Activated CD8-positive, alpha-beta memory T cell treated with anti-CD3 and anti-CD28 coated beads for 4 hours (primary cell): ENCODE results near the gene EBI3.
"Not testable (repeated sequence)": the region's sequence is repeated elsewhere in the genome, so short reads cannot be mapped to it uniquely, and the experiment has no call there.

ENCODE experiments used
- DNase-seq, 2 donors: peaks; one replicate each; pipeline ENCODE4 v3.0.0-alpha.2; 2020; ENCODE audit warnings: low read depth in 2 of 2

Gene EBI3

DNA sequence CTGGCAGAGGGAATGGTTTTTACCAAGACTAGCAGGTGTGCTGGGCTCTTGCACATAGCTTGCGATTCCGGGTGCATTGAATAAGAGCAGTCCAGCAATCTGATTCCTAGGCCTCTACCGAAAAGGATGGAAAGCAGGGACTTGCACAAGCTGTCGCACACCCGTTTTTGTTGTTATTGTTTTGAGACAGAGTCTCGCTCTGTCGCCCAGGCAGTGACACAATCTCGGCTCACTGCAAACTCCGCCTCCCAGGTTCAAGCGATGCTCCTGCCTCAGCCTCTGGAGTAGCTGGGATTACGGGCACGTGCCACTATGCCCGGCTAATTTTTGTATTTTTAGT is 5.5 kb downstream of the EBI3 start:
- no peak for DNase-seq

DNA sequence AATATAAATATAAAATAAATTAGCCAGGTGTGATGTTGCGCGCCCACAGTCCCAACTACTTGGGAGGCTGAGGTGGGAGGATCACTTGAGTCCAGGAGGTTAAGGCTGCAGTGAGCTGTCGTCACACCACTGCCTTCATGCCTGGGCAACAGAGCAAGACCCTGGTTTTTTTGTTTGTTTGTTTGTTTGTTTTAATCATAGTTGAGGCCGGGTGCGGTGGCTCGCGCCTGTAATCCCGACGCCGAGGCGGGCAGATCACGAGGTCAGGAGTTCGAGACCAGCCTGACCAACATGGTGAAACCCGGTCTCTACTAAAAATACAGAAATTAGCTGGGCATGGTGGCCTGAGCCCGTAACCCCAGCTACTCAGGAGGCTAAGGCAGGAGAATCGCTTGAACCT is 8.2 kb downstream of the EBI3 start:
- not testable (repeated sequence) for DNase-seq

DNA sequence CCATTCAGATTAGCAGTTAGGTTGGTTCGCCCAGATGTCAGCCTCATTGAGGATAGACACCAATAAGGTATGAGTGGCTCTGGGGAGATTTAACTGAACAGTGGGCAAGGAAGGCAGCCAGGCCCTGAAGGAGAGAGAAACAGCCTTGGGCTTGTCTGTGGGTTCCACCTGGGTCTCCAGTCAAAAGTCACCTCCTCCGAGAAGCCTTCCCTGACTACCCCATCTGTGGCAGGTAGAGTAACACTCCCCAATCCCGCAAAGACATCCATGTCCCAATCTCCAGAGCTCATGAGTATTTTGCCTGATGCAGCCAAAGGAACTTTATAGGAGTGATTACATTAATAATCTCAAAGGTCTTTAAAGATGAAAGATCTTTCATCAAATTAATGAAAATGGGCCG is 9.5 kb downstream of the EBI3 start:
- no peak for DNase-seq

DNA sequence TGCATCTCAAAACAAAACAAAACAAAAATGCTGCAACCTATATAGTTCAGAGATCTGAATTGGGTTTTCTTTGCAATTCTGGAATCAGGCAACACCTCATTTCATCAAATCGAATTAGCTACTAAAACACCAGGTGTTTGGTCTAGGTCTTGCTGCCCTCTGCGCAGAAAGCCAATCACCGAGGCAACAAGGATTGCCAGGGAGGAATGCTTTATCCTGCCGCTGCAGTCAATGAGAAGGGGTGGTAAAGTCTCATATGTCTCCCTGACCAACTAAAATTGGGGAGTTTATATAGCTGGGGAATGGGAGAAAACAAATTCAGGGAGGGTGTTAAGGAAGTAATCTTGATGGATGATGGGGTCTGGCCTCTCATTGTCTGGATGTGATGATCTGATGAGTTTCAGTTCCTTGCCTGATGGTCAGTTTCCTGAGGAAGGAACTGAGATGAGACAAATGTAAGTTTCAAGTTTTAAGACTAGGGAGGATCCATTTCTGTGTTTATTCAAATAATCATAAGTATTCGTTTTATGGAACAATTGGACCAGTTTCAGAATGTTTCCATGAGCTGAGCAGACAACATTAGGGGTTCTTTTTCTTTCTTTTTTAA is 12.6 kb downstream of the EBI3 start:
- DNase-seq: no peak

DNA sequence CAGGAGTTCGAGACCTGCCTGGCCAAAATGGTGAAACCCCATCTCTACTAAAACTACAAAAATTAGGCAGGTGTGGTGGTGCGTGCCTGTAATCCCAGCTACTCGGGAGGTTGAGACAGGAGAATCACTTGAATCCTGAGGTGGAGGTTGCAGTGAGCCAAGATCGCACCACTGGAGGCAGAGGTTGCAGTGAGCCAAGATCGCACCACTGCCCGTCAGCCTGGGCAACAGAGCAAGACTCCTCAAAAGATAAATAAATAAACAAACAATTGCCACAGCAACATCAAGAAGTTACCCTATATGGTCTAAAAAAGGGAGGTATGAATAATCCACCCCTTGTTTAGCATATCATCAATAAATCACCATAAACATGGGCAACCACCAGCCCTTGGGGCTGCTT is 16.6 kb downstream of the EBI3 start:
- DNase-seq: not testable (repeated sequence)

DNA sequence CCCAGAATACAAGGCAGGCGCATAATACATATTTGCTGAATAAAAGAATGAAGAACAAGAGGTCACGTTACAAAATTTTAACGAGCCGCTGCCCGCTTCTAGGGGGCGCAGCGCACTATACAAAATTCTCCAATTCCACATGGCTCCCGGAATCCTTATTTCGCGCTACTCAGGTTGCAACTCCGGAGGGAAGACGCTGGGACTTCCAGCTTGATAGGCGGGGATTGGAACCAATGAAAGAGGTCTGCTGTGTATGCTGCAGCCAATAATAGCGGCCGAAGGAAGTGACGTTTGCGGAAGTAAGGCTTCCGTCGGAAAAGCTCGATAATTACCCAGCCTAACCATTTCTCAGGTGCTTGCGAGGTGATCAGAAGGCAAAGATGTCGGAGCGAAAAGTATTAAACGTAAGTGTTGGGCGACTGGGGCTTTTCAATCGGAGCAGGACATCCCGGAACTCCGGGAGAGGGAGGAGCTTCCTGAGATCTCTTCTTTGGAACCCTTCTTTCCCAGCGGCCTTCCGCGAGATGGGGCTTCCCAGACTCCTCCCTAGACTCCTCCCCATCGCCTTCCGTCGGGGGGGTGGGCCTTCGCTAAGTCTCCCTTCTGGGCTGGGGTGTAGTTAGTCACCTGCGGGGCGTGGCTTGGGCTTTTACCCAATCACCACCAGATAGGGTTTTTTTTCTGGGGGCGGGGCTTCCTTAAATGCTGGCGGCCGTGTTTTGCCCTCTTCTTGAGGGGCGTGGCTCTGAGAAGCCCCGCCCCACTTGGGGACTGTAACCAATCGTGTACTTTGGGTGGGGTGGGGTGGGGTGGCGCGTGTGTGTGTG is 17.7 kb downstream of the EBI3 start, which contains the start of gene YJU2:
Gene YJU2, plus strand, starts transcription at position 314 of the 827 bp plus-strand sequence. Its CDS starts 67 bp downstream, at position 381.
- peak; percentile 96 to 99 for DNase-seq

DNA sequence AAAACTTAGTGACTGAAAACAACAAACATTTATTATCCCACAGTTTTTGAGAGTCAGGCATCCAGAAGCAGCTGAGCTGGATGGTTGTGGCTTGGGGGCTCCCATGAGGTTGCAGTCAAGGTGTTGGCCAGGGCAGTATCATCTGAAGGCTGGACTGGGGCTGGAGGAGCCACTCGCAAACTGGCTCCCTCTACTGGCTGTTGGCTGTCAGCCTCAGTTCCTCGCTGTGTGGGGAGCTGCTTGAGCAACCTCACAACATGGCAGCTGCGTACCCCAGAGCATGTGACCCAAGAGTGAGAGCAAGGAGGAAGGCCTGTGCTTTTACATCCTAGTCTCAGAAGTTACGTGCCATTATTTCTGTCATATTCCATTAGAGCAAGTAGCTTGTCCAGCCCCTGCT is 27.2 kb downstream of the EBI3 start:
- no peak for DNase-seq

DNA sequence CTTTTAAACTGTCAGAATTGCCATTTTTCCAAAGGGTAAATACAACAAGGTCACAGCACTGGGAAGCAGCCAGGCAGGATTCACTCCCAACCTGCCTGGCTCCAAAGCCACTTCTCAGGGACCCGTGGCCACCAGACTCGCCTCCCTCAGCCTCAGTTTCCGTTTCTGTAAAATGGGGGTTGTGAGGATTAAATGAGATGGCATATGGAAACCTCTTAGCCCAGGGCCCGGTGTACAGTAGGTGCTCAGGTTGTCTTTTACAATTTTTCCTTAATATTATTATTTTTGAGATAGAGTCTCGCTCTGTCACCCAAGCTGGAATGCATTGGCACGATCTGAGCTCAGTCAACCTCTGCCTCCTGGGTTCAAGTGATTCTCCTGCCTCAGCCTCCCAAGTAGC is 27.7 kb downstream of the EBI3 start:
- DNase-seq: no peak

DNA sequence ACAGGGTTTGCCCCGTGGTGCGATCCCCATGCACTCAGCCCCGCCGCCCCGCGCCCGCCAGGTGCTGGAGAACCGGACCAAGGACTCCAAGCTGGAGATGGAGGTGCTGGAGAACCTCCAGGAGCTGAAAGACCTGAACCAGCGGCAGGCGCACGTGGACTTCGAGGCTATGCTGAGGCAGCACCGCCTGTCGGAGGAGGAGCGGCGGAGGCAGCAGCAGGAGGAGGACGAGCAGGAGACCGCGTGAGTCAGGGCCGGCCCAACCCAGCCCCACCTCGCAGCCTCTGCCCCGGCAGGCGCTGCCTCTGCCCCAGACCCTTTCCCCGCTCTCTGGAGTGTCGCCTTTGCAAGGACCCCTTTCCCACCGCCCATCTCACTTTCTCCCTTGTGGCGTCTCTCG is 28.9 kb downstream of the EBI3 start:
- no peak for DNase-seq

DNA sequence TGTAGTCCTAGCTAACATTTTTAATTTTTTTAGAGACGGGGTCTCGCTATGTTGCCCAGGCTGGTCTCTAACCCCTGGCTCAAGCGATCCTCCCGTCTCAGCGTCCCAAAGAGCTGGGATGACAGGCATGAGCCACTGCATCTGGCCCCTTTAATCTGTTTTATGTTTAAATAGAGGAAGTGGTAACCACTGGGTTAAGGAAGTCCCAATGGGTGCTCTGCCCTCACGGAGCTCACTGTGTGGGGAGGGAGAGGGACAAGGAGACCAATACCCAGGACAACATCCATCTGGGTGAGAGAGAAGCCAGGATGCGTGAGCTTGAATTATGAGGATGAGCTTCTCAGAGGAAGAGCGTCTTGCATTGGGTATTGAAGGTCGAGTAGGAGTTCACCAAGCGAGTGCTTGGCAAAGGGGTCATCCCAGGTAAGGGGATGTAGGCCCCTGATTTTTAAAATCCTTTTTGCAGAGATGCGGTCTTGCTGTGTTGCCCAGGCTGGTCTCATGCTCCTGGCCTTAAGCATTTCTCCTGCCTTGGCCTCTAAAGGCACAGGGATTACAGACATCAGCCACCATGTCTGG is 31.4 kb downstream of the EBI3 start:
- DNase-seq: no peak

DNA sequence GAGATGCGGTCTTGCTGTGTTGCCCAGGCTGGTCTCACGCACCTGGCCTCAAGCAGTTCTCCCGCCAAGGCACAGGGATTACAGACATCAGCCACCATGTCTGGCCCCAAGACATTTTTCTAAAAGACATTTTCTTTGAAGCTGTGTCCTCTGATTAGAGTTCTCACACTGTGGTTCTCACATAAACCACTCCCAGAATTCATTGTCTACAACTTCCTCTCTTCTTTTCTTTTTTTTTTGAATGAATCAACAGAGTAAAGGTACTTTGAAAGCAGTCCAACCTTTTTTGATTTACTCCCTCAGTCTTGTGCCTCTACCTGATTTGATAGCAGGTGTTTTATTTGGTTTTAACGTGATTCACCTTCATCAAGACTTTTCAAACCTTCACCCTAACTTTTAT is 35.5 kb downstream of the EBI3 start:
- DNase-seq: no peak

DNA sequence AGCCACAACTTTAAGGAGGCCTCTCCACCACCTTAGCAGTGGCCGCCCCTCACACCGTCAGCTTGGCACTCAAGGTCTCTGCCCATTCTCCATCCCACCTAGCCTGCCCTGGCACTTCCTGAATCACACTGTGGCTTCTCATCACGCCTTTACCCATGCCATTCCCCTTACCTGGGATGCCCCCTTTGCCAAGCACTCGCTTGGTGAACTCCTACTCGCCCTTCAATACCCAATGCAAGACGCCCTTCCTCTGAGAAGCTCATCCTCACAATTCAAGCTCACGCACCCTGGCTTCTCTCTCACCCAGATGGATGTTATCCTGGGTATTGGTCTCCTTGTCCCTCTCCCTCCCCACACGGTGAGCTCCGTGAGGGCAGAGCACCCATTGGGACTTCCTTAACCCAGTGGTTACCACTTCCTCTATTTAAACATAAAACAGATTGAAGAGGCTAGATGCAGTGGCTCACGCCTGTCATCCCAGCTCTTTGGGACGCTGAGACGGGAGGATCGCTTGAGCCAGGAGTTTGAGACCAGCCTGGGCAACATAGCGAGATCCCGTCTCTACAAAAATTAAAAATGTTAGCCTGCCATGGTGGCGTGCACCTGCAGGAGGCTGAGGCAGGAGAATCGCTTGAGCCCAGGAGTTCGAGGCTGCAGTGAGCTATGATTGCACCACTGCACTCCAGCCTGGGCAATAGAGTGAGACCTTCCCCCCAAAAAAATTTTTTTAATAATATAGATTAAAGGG is 37.1 kb downstream of the EBI3 start:
- no peak for DNase-seq

DNA sequence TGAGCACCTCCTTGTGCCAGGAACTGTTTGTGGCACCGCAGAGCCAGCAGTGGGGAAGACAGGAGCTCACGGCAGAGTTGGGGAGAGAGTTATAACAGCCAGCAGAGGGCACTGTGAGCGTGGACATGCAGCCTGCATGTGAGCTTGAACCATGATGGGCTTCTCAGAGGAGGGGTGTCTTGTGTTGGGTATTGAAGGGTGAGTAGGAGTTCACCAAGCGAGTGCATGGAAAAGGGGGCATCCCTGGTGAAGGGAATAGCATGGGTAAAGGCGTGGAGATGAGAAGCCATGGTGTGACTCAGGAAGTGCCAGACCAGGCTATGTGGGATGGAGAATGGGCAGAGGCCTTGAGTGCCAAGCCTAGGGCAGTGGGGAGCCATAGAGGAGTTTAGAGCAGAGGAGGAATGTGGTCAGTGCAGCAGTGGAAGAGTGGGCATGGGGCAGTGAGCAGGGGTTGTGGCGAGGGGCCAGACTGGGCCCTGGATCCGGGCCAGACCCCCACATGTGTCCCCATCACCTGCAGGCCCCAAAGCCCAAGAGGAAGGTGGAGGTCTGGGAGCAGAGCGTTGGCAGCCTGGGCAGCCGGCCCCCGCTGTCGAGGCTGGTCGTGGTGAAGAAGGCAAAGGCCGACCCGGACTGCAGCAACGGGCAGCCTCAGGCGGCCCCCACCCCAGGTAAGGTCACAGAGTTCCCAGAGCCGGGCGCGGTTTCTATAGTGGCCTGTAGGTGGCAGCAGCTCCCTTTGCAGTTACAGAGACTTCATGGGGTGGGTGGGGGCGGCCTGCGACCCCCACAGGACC is 38.0 kb downstream of the EBI3 start:
- peak in 1 of 2 donors; percentile 19 for DNase-seq

DNA sequence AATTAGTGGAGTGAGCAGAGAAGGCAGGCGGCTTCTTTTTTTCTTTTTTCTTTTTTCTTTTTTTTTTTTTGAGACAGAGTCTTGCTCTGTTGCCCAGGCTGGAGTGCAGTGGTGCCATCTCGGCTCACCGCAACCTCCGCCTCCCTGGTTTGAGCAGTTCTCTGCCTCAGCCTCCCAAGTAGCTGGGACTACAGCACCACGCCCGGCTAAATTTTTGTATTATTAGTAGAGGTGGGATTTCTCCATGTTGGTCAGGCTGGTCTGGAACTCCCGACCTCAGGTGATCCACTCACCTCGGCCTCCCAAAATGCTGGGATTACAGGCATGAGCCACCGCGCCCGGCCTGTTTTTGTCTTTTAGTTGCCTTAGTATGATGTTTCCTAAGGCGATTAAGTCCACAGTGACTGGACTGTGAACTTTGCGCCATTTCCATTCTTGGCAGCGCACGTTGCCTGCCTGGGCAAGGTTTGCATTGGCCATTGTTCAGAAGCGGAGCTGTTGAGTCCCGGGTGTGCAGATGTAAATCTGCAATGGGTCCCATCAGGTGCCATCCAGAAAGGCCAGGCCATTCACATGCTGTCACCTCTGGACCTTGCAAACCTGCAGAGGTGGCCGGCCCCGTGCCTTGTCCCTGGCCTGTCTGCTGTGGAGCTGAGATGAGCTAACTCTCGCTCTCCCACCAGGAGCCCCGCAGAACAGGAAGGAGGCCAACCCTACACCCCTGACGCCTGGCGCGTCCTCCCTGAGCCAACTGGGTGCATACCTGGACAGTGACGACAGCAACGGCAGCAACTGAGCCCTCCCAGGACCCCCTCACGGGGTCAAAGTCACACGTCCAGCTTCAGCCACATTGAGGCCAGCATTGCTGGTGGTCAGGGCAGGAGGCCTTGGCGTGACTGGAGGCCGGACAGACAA is 38.8 kb downstream of the EBI3 start:
- no peak for DNase-seq

DNA sequence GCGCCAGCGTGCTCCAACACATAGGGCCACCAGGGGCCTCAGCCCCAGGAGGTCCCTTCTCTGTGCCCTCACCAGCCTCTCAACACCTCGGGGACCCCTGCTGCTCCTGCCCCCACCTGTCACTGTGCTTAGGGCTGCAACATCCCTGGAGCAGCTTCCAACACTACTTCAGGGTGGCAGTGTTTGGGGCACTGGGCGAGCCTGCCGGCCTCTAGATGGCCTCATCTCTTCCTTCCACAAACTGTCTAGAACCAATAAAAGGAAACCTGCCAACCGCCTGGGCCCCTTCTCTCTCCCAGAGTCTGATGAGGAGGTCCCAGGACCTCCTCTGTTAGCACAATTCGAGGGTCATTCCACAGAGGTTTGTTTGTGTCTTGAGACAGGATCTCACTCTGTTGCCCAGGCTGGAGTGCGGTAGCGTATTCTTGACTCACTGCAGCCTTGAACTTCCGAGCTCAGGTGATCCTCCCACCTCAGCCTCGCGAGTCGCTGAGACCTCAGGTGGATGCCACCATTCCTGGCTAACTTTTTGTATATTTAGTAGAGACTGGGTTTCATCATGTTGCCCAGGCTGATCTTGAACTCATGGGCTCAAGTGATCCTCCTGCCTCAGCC is 39.6 kb downstream of the EBI3 start:
- no peak for DNase-seq

DNA sequence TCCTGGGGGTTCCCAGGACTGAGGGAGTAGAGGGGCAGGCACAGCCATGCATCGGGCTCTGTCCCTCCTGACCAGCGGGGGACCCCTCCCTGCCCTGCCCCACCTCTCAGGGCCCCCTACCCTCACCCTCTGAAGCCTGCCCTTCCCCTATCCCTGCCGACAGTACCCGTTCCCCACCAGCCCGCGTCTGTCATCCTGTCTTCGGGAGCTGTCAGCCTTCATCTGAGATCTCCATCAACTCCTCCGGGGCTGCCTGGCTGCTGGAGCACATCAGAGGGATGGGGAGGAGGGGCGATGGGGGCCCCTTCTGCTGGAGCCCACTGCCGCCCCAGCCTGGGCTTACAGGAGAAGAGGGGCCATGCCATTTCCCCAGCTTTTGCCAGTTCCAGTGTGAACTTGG is 43.6 kb downstream of the EBI3 start:
- no peak for DNase-seq

DNA sequence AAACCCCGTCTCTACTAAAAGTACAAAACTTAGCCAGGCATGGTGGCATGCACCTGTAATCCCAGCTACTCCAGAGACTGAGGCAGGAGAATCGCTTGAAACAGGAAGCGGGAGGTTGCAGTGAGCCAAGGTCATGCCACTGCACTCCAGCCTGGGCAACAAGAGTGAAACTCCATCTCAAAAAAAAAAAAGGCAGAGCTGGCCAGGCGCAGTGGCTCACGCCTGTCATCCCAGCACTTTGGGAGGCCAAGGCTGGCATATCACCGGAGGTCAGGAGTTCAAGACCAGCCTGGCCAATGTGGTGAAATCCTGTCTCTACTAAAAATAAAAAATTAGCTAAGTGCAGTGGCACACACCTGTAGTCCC is 45.0 kb downstream of the EBI3 start:
- DNase-seq: not testable (repeated sequence)

DNA sequence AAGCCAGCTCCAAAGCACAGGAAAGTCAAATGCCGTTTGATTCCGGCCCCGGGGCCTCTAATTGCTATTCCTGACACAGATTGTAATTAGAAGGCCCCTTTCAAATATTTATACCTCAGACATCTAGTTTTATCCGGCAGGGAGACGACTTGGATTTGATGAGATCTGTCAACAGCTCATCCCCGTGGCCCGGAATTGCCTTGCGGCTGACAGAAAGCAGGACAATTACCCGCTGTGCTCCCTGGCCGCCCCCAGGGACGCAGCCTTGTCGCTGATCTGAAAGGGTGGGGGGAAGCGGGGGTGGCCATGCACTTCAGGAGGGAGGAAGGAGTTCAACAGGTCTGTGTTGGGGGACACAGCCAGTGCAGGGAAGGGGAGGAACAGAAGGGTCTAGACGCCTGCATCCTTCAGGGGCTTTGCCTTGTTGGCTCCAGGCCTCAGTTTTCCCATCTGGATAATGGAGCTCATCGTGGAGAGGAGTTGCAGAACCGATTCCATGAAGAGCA is 47.9 kb downstream of the EBI3 start:
- DNase-seq: no peak

DNA sequence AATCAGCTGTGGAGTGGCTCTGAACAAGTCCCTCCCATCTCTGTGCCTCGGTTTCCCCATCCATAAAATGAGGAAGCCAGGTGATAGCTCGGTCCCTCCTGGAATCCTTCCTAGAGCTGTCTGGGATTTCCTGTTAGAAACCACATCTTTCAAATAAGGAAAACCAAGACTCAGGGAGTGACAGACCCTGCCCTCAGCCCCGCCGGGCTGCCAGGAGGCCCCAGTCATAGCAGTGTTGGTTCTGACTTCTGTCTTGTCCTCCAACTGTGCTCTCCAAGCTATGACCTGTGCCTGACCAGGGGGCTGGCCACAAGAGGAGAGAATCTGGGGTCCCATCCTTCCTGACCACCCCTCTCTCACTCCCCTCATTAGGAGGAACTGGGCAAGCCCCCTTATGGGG is 48.7 kb downstream of the EBI3 start:
- DNase-seq: no peak
